OCI-LY1 (cell line): Measurements from ENCODE around the gene ABCC3.

Source experiments
- EZH2 ChIP-seq: fragments of 200-600 bp; sonication (generic), shearing (Covaris generic); IDR thresholded peaks from 2 replicates; pipeline ENCODE4 v1.8.0; 2017; ENCODE audit warnings: borderline replicate concordance, mixed run types, mild to moderate bottlenecking, antibody characterized with exemption, low read length, moderate library complexity, mixed read lengths
- TF ChIP-seq, protein P1 (sequence below): fragments of 200-600 bp; sonication (generic), shearing (Covaris generic); IDR thresholded peaks from 2 replicates; pipeline ENCODE4 v1.5.1; 2017; ENCODE audit warnings: mild to moderate bottlenecking, antibody characterized with exemption, low read length, moderate library complexity, mixed read lengths

DNA sequence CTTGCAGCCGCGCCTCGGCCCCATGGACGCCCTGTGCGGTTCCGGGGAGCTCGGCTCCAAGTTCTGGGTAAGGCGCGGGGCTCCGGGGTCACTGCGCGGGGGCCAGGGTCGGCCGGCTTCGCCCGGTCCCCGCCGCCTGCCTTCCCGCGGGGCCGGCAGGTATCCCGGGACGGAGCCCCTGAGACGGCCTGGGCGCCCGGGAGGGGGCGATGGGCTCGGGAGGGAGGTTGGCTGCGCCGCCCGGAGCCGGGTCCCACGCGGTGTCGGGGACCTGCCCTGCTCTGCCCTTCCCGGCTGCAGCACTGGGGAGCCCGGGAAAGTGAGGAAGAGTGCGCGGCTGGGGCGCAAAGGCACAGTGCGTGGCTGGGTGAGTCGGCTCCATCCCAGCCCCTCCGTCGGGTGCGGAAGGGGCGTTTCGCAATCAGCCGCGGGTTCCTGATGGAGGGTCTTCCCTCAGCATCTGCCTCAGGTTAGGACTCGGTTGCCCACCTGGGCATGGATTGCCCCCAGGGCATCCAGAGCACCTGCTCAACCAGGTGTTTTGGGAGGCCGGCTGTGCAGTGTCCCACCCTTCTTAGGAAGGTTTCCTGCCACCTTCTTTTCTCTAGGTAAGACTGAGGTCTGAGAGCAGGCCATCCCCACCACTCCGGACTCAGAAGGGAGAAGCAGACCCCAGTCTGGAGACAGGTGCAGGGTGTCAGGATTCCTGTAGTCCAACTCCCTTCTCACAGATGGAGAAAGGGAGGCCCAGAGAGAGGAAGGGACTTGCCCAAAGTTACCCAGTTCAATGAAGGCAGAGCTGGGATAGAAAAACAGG, 442 bp downstream of the ABCC3 start:
- TF ChIP-seq EZH2: no peak
- TF ChIP-seq, protein P1, sequence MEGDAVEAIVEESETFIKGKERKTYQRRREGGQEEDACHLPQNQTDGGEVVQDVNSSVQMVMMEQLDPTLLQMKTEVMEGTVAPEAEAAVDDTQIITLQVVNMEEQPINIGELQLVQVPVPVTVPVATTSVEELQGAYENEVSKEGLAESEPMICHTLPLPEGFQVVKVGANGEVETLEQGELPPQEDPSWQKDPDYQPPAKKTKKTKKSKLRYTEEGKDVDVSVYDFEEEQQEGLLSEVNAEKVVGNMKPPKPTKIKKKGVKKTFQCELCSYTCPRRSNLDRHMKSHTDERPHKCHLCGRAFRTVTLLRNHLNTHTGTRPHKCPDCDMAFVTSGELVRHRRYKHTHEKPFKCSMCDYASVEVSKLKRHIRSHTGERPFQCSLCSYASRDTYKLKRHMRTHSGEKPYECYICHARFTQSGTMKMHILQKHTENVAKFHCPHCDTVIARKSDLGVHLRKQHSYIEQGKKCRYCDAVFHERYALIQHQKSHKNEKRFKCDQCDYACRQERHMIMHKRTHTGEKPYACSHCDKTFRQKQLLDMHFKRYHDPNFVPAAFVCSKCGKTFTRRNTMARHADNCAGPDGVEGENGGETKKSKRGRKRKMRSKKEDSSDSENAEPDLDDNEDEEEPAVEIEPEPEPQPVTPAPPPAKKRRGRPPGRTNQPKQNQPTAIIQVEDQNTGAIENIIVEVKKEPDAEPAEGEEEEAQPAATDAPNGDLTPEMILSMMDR: no peak
